ENCODE results near the gene JCAD. TPM values are rescaled to one million over a fixed set of nuclear protein-coding genes. Genes with fewer than 3 reads are reported as not detected.

The JCAD gene
- total RNA-seq, 1 experiment from 2014 or later, result 40.7 TPM

DNA sequence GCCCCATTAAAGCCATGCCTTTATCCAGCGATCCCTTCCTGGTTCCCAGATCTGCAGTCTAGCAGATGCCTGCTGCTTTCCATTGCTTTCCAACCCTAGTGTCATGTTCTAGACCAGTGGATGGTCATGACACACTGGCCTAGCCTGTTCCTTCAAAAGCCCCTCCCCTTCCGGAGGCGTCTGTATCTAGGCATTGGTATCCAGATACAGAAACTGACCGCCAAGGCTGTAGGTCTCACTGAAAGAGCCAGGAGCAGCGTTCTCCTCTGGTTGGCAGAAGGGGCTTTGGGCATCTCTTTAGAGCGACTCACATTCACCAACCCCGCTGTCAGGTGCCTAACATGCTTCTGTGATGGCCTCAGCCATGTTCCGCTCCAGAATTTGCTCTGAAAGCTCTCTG is 22.6 kb downstream of the JCAD start:
- no peak overlapping the region for H3K27ac ChIP-seq (ENCODE audit: low read length)
- BruUV-seq (replicated peaks), result no TSS peak
- H3K27me3 ChIP-seq (ENCODE audit: control insufficient read depth, insufficient read depth, low read length), result no peaks in the 10 kb centered on the region
- TF ChIP-seq CTCF (IDR thresholded peaks at IDR 0.05), result no peak
- TF ChIP-seq, protein P1, sequence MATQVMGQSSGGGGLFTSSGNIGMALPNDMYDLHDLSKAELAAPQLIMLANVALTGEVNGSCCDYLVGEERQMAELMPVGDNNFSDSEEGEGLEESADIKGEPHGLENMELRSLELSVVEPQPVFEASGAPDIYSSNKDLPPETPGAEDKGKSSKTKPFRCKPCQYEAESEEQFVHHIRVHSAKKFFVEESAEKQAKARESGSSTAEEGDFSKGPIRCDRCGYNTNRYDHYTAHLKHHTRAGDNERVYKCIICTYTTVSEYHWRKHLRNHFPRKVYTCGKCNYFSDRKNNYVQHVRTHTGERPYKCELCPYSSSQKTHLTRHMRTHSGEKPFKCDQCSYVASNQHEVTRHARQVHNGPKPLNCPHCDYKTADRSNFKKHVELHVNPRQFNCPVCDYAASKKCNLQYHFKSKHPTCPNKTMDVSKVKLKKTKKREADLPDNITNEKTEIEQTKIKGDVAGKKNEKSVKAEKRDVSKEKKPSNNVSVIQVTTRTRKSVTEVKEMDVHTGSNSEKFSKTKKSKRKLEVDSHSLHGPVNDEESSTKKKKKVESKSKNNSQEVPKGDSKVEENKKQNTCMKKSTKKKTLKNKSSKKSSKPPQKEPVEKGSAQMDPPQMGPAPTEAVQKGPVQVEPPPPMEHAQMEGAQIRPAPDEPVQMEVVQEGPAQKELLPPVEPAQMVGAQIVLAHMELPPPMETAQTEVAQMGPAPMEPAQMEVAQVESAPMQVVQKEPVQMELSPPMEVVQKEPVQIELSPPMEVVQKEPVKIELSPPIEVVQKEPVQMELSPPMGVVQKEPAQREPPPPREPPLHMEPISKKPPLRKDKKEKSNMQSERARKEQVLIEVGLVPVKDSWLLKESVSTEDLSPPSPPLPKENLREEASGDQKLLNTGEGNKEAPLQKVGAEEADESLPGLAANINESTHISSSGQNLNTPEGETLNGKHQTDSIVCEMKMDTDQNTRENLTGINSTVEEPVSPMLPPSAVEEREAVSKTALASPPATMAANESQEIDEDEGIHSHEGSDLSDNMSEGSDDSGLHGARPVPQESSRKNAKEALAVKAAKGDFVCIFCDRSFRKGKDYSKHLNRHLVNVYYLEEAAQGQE (IDR thresholded peaks at IDR 0.05; ENCODE audit: insufficient read depth in 1 of 2, low read depth in 2 of 2, low read length in 1 of 2), result no peak
- no peak for TF ChIP-seq SIN3A (IDR thresholded peaks at IDR 0.05; ENCODE audit: borderline replicate concordance, insufficient read depth, low read depth, low read length)
- in situ Hi-C loops (cut with HindIII; ENCODE audit: low pct_unique_long_range_greater_than_20kb, low sequenced_read_pairs), result no loop called here
- H3K9me3 ChIP-seq (ENCODE audit: control insufficient read depth, insufficient read depth, low read depth, low read length), result no peaks in the 10 kb centered on the region
- ATAC-seq, result no peak
- ChIA-PET POLR2A (no interaction called here), CTCF (no interaction called here)
- H3K4me1 ChIP-seq (ENCODE audit: control insufficient read depth, insufficient read depth, low read length), result no peaks in the 10 kb centered on the region
- no peak overlapping the region for H3K4me3 ChIP-seq (ENCODE audit: low read depth in 2 of 2, low read length in 2 of 2)
- no peaks in the 10 kb centered on the region for H3K36me3 ChIP-seq (ENCODE audit: control insufficient read depth, insufficient read depth, low read length)
- DNase-seq (ENCODE audit: low read depth, low spot score), result no peak
- intact Hi-C loops (cut with micrococcal nuclease; ENCODE audit: unreplicated experiment), result no loop called here

GRCh38 chr10:30036341-30036740 is 23.0 kb downstream of the JCAD start:
- DNase-seq (ENCODE audit: low read depth, low spot score) (no peak), ATAC-seq (no peak)
- TF ChIP-seq SIN3A (IDR thresholded peaks at IDR 0.05; ENCODE audit: borderline replicate concordance, insufficient read depth, low read depth, low read length), result no peak
- TF ChIP-seq, protein P1 (IDR thresholded peaks at IDR 0.05; ENCODE audit: insufficient read depth in 1 of 2, low read depth in 2 of 2, low read length in 1 of 2), result no peak
- TF ChIP-seq POLR2AphosphoS5 (IDR thresholded peaks at IDR 0.05; ENCODE audit: low read depth, low read length), result no peak
- no peak for TF ChIP-seq CTCF (IDR thresholded peaks at IDR 0.05)
- TF ChIP-seq TCF7L2 (IDR thresholded peaks at IDR 0.05; ENCODE audit: low read depth, low read length), result no peak
- H3K27me3 ChIP-seq (ENCODE audit: control insufficient read depth, insufficient read depth, low read length), result no peaks in the 10 kb centered on the region
- ChIA-PET POLR2A (no interaction called here), CTCF (no interaction called here)
- no peak overlapping the region for H3K4me3 ChIP-seq (ENCODE audit: low read depth in 2 of 2, low read length in 2 of 2)
- H3K27ac ChIP-seq (ENCODE audit: low read length), result no peak overlapping the region
- H3K36me3 ChIP-seq (ENCODE audit: control insufficient read depth, insufficient read depth, low read length), result no peaks in the 10 kb centered on the region
- in situ Hi-C loops (cut with HindIII; ENCODE audit: low pct_unique_long_range_greater_than_20kb, low sequenced_read_pairs) (no loop called here), intact Hi-C loops (cut with micrococcal nuclease; ENCODE audit: unreplicated experiment) (no loop called here)
- no peaks in the 10 kb centered on the region for H3K4me1 ChIP-seq (ENCODE audit: control insufficient read depth, insufficient read depth, low read length)
- H3K9me3 ChIP-seq (ENCODE audit: control insufficient read depth, insufficient read depth, low read depth, low read length), result no peaks in the 10 kb centered on the region
- BruUV-seq (replicated peaks), result no TSS peak

All from Panc1 (cell line).